Prostate gland (tissue), 2 donors: ENCODE data around the gene UCMA. TPM values are rescaled to one million over a fixed set of nuclear protein-coding genes. Genes with fewer than 3 reads are reported as not detected.

Source experiments
- DNase-seq: peaks from one replicate; pipeline ENCODE4 v3.0.0-alpha.2; 2019; ENCODE audit warnings: low spot score
- H3K27ac ChIP-seq, 2 donors: fragments of 200-600 bp; sonication (generic); 2 replicates each; pipeline ENCODE4 v1.5.1; 2017 to 2019
- H3K27me3 ChIP-seq: fragments of 200-600 bp; sonication (generic); replicated peaks from 2 replicates; pipeline ENCODE4 v1.5.1; 2019; ENCODE audit not compliant: insufficient read depth
- H3K36me3 ChIP-seq, 2 donors: fragments of 200-600 bp; sonication (generic); 1 replicate in 1 of 2; 2 replicates in 1 of 2; pipeline versions ENCODE4 v1.5.1 to v1.8.1; 2017 to 2019
- H3K4me1 ChIP-seq: fragments of 200-600 bp; sonication (generic); replicated peaks from 2 replicates; pipeline ENCODE4 v1.5.1; 2019
- H3K4me3 ChIP-seq, 2 donors: fragments of 200-600 bp; sonication (generic); 2 replicates each; pipeline ENCODE4 v1.5.1; 2017 to 2019
- H3K9me3 ChIP-seq: fragments of 200-600 bp; sonication (generic); 2 replicates; pipeline ENCODE4 v1.5.1; 2017
- POLR2A ChIP-seq: fragments of 450-650 bp; IDR thresholded peaks from one replicate; pipeline ENCODE4 v1.6.1; 2016; ENCODE audit warnings: antibody characterized with exemption, mild to moderate bottlenecking
- POLR2AphosphoS5 ChIP-seq: sonication (generic); formaldehyde crosslinking; IDR thresholded peaks from one replicate; pipeline ENCODE4 v1.6.1; 2017; ENCODE audit warnings: antibody characterized with exemption
- WGBS: methylation state at CpG from one replicate; pipeline ENCODE4 v1.1.5; 2018; 5-methylcytosine and 5-hydroxymethylcytosine counted together
- intact Hi-C: fragments of 100-400 bp; cut with DNase I; formaldehyde crosslinking; loops from one replicate; pipeline ENCODE4 v1.14.2; 2022
- total RNA-seq, 2 donors: library from RNA; depleted of rRNA; stranded (reverse); fragments of >200 nt; gene quantifications; one replicate each; pipeline ENCODE4 v1.1.0, GENCODE V29; 2016
- TF ChIP-seq, protein P1 (sequence below), 4 experiments: fragments of 200-600 bp in 2 of 4; fragments of 450-650 bp in 2 of 4; sonication (generic) in 2 of 4; IDR thresholded peaks; 1 replicate in 3 of 4; 2 replicates in 1 of 4; pipeline ENCODE4 v1.5.1; 2016 to 2019; ENCODE audit warnings: antibody characterized with exemption in 4 of 4, mild to moderate bottlenecking in 2 of 4, moderate library complexity in 2 of 4

Gene UCMA
- total RNA-seq, 2 donors from 2014 or later = not detected

DNA sequence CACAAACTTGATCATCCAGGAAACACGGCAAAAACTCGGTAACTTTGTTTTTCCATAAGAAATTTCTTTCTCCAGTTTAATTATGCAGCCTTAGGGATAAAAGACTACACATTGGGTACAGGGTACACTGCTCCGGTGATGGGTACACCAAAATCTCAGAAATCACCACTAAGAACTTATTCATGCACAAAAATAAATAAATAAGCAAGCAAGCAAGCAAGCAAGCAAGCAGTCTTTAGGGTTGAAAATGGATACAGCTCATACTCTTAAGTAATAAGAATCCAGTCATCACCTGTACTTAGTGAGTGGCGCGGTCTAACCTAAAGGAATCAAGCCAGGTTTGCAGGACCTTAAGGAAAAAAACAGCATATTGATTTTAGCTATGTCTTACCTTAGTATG is 42.8 kb downstream of the UCMA start:
- no peak for DNase-seq
- H3K27me3 ChIP-seq = no peaks in the 10 kb centered on the region
- H3K9me3 ChIP-seq = no peaks in the 10 kb centered on the region
- TF ChIP-seq POLR2AphosphoS5 = no peak
- no peak for TF ChIP-seq POLR2A
- TF ChIP-seq, protein P1, sequence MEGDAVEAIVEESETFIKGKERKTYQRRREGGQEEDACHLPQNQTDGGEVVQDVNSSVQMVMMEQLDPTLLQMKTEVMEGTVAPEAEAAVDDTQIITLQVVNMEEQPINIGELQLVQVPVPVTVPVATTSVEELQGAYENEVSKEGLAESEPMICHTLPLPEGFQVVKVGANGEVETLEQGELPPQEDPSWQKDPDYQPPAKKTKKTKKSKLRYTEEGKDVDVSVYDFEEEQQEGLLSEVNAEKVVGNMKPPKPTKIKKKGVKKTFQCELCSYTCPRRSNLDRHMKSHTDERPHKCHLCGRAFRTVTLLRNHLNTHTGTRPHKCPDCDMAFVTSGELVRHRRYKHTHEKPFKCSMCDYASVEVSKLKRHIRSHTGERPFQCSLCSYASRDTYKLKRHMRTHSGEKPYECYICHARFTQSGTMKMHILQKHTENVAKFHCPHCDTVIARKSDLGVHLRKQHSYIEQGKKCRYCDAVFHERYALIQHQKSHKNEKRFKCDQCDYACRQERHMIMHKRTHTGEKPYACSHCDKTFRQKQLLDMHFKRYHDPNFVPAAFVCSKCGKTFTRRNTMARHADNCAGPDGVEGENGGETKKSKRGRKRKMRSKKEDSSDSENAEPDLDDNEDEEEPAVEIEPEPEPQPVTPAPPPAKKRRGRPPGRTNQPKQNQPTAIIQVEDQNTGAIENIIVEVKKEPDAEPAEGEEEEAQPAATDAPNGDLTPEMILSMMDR (IDR thresholded peaks at IDR 0.05) = no peak
- H3K4me3 ChIP-seq = no peak overlapping the region
- no peaks in the 10 kb centered on the region for H3K4me1 ChIP-seq
- no peaks in the 10 kb centered on the region for H3K36me3 ChIP-seq
- H3K27ac ChIP-seq = no peak overlapping the region
- intact Hi-C loops = no loop called here
- WGBS = 98% methylated on average over 5 of the region's 5 CpGs

DNA sequence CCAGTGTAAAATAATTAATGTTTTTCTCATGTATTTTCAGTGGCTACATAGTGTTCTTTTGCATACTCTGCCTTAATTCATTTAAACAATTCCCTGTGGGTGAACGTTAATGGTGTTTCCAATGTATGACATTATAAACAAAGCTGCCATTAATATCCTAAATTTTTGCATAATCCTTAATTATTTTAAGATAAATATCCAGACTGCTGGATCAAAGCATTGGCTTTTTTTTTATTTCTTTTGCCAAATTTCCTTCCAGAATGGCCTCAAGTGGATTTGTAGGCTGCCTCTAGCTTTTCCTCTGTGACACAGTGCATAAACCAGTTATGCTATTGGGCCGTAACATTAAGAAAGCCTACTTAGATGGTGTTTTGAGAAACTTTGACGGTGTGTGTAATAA is 43.4 kb downstream of the UCMA start:
- Histone ChIP-seq H3K4me1 (no peaks in the 10 kb centered on the region), H3K36me3 (no peaks in the 10 kb centered on the region), H3K9me3 (no peaks in the 10 kb centered on the region), H3K27me3 (no peaks in the 10 kb centered on the region), H3K4me3 (no peak overlapping the region), H3K27ac (no peak overlapping the region)
- intact Hi-C loops = no loop called here
- 85% methylated on average over 3 of the region's 3 CpGs for whole genome bisulfite sequencing
- no peak for DNase-seq
- TF ChIP-seq POLR2A (no peak), POLR2AphosphoS5 (no peak)
- TF ChIP-seq, protein P1 (IDR thresholded peaks at IDR 0.05) = no peak

DNA sequence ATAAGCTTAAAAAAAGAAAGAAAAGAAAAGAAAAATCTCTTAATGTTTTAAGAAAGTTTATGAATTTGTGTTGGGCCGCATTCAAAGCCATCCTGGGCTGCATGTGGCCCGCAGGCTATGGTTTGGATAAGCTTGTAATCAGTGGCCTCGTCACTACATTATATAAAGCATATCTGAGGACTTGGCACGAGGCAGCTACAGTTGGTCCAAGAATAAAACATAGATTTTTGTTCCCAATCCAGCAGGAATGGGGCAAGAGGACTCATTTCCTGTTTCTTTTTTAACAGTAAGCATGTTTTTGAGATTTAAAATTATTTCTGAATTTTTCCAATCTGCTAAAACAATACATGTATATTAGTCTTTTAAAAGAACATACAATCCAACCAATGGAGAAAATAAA is 44.2 kb downstream of the UCMA start:
- TF ChIP-seq POLR2A (no peak), POLR2AphosphoS5 (no peak)
- TF ChIP-seq, protein P1 (IDR thresholded peaks at IDR 0.05) = no peak
- Histone ChIP-seq H3K4me3 (no peak overlapping the region), H3K9me3 (no peaks in the 10 kb centered on the region), H3K36me3 (no peaks in the 10 kb centered on the region), H3K4me1 (no peaks in the 10 kb centered on the region), H3K27me3 (no peaks in the 10 kb centered on the region), H3K27ac (no peak overlapping the region)
- DNase-seq = no peak
- 67% methylated on average over 4 of the region's 4 CpGs for WGBS
- intact Hi-C loops = no loop called here

DNA sequence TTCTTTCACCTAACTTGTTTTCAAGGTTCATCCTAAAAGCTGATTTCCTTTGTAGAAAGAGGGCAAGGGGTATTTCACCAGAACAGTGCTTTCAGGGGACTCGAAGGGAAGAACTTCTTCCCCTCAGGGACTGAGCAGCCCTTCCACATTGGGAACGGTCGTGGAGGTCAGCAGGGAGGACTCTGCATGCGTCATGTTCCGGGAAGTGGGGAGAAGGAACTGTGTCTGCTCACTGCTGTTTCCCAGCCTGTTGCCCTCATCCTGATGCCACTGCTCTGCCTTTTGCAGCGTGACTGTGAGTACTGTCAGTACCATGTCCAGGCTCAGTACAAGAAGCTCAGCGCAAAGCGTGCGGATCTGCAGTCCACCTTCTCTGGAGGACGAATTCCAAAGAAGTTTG is 45.6 kb downstream of the UCMA start:
- Histone ChIP-seq H3K4me1 (no peaks in the 10 kb centered on the region), H3K27me3 (no peaks in the 10 kb centered on the region), H3K36me3 (no peaks in the 10 kb centered on the region), H3K9me3 (no peaks in the 10 kb centered on the region), H3K27ac (no peak overlapping the region), H3K4me3 (no peak overlapping the region)
- intact Hi-C loops = no loop called here
- no peak for DNase-seq
- TF ChIP-seq POLR2AphosphoS5 (no peak), POLR2A (no peak)
- TF ChIP-seq, protein P1 (IDR thresholded peaks at IDR 0.05) = no peak
- 95% methylated on average over 10 of the region's 10 CpGs for WGBS

DNA sequence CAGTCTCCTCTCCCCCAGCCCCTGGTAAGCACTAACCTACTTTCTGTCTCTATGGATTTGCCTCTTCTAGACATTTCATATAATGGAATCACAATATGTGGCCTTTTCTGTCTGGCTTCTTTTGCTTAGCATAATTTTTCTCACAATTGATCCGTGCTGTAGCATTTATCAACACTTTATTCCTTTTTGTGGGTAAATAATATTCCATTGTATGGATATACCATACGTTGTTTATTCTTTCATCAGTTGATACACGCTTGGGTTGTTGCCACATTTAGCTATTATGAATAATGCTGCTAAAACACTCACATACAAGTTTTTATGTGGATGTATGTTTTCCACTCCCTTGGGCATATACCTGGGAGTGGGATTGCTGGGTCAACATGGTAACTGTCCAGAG is 47.0 kb downstream of the UCMA start:
- no peaks in the 10 kb centered on the region for H3K4me1 ChIP-seq
- no peaks in the 10 kb centered on the region for H3K9me3 ChIP-seq
- TF ChIP-seq POLR2AphosphoS5 (no peak), POLR2A (no peak)
- TF ChIP-seq, protein P1 (IDR thresholded peaks at IDR 0.05) = no peak
- no peak overlapping the region for H3K27ac ChIP-seq
- no peak for DNase-seq
- no peak overlapping the region for H3K4me3 ChIP-seq
- WGBS = 98% methylated on average over 3 of the region's 3 CpGs
- intact Hi-C loops = no loop called here
- H3K27me3 ChIP-seq = no peaks in the 10 kb centered on the region
- H3K36me3 ChIP-seq = no peaks in the 10 kb centered on the region
